ENCODE data around the gene PRSS21.

Gene PRSS21

DNA sequence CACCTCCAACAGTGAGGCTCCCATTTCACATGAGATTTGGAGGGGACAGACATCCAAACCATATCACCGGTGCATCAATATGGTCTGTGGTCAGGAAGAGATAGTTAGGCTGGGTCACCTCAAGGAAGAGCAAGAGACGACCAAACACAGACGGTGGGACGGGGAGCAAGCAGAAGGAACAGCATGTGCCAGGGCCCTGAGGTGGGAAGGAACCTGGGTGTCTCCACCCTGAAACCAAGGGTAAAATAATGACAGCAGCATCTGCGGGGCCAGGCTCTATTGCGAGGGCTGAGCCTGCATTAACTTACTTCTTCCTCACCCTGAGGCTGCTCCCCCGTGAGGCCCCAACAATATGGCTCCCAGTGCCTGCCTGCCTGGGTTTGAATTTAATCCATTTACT is 8.9 kb upstream of the PRSS21 start:
- no peak for DNase-seq

DNA sequence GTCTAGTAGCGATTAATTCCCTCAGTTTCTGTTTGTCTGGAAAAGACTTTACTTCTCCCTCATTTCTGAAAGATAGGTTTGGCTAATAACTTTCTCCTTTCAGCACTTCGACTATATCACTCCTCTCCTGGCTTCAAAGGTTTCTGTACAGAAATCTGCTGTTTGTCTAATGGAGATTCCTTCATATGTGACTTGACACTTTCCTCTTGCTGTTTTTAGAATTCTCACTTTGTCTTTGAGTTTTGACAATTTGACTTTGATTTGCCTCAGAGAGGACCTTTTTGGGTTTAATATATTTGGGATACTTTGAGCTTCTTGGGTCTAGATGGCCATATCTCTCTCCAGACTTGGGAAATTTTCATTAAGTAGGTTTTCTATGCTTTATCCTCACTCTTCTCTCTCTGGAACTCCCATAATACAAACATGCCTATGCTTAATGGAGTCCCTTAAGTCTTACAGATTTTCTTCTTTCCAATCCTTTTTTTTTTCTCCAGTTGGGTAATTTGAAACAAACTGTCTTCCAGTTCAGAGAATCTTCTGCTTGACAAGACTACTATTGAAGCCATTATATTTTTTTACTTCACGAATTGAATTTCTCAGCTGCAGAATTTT is 7.8 kb upstream of the PRSS21 start:
- no peak for DNase-seq

DNA sequence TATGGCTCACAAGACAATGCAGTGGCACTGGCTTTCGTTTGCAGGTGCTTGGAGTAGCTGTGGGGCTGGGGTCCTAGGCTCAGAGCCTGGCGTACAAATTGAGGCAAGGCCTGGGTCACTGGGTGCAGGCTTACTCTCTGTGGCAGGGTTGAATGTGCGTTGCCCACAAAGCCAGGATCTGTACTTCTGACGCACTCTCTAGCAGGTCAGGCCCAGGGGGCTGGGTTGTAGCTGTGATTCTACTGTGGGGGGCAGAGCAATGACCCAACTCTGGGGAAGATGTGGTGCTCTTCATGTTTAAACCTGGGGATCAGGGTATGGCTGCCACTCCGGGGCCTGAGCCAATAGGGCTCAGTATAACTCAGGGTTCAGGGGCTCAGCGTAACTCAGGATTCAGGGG is 6.4 kb upstream of the PRSS21 start:
- no peak for DNase-seq

DNA sequence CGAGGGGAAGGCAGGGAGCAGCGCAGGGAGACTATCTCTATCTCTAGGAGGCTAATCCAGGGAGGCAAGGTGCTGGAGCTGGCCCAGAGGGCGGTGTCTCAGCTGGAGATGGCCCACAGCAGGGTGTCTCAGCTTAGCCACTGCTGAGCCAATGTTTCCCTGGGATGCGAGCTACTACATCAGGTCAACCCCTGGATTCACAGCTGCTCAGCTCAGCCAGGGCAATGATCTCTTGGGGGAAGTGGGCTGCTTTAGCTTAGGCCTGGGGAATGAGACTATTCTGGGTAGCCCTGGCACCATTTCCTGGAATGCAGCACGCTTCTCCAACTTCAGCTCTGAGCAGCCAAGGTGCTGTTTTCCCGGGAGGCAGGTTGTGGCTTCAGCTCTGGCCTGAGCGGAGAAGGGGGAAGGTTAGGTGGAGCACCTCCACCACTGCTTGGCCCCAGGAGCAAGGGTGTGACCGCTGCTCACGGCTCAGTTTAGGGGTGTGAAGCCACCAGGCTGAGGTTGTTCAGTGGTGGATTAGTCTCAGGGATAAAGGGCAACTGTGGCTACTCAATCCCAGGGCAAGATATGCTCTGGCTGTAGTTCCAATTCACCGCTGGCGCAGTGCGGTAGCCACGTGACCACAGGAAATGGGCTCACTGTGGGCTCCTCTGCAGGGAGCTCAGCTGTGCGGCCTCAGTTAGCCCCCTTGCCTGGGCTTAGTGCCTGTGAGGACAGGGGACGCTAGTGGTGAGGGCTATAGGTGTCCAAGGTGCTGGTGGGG is 5.2 kb upstream of the PRSS21 start:
- no peak for DNase-seq

DNA sequence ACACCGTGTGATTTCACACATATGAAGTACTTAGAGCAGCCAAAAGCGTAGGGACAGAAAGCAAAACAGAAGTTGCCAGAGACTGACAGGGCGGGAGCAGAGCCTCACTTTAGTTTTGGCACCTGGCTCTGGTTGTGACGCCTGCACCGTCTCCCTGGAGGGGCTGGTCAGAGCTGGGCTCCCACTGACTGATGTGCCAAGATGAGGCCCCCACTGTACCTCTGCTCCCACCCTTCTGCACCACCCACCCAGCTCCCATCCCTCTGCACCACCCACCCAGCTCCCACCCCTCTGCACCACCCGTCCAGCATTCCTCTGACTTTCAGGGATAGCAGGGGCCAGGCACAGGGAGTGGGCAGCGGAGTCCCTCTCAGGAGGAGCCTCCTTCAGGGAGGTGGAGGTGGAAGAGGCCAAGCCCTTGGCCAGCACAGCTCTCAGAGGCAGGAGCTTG is 3.2 kb upstream of the PRSS21 start:
- no peak for DNase-seq

DNA sequence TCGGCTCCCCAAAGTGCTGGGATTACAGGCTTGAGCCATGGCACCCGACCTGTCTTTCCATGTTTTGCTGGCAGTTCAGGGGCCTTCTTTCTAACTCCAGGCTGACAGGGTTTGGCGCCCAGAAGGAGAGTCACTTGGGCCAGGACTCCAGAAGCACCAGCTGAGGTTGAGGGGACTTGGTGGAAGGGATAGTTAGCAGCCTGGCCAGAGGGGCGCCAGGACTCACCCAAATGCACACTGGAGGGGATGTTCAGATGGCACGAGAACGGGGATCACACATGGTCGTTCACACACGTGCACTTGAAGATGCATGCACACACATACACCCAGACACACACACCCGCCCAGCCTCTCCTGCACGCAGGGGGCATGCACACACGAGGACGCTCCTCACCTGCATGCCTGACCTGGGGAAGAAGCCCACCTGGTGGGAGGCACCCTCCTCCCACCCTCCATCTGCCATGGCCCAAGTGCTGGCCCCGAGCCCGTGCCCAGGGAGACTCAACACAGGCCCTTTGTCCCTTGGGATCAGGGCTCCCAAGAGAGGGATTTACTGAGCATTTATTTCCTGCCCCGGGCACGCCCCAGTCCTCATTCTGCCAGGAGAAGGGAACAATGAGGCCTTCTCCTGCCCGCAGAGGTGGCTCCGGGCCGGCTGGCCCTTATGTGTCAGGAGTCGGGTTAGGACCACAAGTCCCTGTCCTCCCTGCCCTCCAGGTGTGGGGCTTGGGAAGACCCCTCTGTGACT is 2.3 kb upstream of the PRSS21 start:
- no peak for DNase-seq

DNA sequence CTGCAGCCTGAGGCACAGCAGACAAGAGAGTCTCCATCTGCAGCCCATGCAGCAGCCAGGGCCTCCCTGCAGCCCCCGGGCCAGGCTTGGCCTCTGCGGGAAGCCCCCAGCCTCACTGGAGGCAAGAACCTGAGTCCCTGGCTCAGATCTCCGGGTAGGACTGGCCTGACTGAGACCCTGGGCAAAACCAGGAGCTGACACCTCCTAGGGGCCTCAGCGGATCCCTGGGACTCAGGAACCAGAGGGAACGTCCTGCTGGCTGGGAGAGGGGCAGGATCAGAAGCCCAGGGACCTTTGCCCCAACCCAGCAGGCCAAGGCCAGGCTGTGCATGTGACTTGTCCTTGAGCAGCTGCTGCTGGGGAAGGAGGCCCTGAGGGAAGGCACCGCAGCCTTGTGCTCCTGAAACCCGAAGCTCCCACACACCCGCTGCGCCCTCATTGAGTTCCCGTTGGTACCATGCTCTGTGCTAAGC is 1.7 kb upstream of the PRSS21 start:
- no peak for DNase-seq

DNA sequence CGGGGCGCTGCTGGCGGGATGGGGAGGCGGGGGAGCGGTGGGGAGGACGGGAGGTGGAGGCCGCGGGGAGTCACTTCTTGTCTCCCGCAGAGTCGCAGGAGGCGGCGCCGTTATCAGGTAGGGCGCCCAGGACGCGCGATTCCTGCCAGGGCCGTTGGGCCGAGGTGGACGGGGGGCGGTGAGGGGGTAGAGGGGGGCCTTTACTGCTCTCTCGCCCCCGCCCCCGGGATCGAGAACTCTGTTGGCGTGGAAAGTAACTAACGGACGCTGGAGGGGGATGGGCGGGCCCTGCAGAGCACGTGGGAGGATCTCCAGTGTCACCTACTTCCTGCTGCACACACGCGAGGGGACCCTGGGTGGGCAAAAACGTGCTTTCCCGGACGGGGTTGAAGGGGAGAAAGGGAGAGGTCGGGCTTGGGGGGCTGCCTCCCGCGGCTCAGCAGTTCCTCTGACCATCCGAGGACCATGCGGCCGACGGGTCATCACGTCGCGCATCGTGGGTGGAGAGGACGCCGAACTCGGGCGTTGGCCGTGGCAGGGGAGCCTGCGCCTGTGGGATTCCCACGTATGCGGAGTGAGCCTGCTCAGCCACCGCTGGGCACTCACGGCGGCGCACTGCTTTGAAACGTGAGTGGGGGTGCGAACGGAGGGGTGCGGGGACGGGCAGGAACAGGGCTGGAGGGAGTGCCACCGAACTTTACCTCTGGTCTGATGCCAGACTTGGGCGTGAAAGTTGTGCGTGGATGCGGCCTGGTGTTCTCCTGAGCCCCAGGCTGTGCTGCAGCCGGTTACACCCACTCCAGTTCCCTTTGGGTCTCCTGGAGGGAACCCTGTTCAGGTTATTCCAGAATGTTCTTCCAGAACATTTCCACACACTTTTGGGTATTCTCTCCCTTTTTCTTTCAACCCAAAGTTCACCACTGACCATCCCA is 569 bp downstream of the PRSS21 start:
- no peak for DNase-seq

DNA sequence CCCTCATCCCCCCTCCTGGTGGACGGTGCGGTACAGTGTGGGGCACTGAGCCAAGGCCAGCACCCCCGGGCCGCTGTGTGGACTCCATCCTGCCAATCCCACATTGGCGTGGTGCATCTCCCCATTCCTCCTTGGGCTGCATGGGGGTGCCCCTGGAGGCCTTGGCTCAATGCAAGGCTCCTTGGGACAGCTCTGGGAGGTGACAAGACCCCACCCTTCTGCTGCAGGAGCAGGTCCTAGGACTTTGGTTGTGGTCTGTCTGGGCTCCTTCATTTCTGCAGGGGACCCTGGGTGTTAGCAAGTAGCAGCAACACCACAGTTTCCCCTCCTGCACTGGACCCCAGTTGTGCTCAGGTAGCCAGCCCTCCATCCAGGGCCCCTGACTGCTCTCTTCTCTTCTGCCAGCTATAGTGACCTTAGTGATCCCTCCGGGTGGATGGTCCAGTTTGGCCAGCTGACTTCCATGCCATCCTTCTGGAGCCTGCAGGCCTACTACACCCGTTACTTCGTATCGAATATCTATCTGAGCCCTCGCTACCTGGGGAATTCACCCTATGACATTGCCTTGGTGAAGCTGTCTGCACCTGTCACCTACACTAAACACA is 1.3 kb downstream of the PRSS21 start:
- no peak for DNase-seq

DNA sequence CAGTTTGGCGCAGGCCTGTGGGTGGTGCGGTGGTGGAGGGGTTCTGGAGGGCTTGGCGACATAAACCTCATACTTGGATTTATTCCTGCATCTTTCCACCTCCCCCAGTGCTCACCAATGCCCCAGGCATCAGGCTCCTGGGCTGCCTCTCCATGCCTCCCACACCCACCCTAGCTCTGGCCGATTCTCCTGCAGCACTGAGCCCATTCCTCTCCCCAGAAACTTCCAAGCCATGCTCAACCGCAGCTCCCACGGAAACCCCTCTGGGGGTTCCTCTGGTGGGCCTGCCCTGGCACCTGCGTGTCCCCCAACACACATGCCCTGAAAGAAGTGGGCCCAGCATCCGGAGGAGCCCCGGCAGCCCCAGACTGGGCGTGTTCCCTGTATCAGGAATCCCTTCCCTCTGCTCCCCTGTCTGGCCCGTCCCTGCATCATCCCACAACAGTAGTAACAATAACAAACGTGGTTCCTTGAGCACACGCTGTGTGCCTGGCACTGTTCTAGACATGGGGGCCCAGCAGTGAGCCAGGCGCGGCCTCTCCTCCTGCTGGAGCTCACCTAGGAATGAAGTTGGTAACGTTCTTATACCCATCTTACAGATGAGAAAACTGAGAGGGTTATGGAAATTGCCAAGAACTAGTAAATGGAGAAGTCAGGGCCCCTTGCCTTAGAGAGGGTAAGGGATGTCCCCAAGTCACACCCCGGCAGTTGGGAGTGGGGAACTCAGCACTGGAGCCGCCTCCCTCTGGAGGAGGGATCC is 2.3 kb downstream of the PRSS21 start:
- no peak for DNase-seq

DNA sequence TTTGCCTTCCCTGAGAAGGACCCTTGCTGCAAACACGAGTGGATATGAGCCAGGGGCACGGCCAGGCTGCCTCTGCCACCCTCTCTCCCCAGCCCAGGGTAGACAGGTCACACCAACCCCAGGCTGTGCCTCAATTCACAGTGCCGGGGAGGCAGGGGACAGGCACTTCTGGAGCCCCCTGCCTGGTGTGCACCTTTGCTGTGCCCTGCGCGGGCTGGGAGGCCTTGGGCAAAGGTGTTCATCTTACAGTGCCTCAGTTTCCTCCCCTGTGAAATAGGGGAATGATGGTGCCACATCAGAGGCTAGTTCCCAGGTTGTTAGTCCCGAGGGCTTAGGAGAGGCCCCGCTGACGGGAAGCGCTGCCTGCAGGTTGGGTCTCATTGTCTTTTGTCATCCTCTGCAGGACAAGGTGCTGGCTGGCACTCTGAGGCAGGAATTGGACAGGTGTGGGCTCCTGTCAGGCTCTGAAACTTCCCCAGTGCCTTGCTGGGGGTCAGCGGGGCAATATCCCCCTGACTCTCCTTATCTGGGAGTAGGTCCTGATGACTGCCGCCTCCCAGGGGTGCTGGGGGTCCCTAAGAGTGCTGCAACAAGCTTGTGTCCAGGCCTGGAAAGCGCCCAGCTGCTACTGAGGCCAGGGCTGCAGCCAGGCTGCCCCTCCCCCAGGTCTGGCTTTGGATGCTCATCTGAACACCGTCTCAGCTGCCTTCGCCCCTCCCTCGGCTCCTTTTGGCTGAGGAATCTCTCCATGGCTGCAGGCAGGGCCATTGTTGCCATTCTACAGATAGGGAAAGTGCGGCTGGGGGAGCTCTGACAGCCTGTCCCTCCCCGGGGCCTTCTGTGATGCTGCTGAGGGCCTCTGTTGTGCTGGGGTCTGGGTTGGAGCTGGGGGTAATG is 3.1 kb downstream of the PRSS21 start:
- DNase-seq = no peak

DNA sequence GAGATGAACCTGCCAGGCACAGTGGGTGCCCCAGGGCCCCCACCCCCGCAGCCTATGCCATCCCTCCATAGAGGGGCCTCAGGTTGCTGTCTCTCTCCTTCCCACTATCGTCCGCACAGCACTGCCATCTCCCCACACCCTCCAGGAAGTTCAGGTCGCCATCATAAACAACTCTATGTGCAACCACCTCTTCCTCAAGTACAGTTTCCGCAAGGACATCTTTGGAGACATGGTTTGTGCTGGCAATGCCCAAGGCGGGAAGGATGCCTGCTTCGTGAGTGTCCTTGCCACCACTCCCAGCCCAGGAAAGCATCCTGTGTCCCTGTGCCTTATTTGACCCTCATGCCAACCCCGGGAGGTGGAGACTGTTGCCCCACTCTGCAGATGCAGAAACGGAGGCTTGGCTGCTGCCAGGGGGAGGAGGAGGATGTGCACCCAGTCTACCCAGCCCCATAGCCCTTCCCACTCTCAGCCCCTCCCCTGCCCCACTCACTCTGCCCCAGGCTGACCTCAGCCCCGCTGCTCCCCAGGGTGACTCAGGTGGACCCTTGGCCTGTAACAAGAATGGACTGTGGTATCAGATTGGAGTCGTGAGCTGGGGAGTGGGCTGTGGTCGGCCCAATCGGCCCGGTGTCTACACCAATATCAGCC is 3.9 kb downstream of the PRSS21 start:
- DNase-seq = no peak

DNA sequence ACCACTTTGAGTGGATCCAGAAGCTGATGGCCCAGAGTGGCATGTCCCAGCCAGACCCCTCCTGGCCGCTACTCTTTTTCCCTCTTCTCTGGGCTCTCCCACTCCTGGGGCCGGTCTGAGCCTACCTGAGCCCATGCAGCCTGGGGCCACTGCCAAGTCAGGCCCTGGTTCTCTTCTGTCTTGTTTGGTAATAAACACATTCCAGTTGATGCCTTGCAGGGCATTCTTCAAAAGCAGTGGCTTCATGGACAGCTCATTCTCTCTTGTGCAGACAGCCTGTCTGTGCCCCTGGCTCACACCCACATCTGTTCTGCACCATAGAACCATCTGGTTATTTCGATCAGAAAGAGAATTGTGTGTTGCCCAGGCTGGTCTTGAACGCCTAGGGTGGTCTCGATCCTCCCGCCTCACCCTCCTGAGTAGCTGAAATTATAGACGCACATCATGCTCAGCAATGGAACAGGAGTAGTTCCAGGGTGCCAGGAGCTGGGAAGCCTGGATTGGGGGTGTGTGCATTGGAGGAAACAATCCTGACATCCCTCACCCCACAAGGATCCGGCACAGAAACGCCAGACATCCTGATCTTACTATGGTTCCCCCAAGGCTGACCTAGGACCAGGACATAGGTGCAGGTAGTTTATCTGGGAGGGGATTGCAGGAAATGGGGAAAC is 4.6 kb downstream of the PRSS21 start:
- DNase-seq = no peak

DNA sequence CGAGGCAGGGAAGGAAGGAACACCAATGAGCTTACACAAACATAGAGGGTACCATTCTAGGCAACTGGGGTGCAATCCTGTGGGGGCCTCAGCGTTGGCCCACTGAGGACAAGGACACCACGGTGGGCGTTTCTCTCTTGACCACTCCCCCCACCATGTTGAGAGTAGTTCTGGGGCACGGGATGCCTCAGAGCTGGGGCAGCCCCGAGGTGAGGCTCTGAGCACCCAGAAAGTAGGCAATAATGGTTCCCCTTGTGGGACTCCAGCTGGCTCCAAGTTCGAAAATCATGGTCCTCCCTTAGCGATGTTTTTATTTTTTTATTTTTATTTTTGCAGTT is 5.1 kb downstream of the PRSS21 start:
- DNase-seq = no peak

DNA sequence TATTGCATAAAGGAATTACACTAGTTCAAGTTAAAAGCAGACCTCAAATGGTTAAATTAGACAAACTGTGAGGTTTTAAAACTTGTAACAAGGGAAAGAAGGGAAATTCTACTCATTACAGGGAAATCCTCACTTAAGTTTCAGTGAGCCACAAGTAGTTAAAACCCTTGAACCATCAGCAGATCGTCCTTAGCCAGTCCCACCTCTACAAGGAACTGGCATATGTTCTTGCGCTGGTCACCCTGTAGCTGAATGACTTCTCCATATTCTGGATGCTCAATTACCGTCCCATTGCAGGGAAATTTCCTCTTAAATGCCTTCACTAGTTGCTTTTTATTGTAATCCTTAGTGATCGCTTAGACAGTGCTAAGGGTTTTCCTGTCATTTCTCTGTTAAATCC is 5.5 kb downstream of the PRSS21 start:
- DNase-seq = no peak

DNA sequence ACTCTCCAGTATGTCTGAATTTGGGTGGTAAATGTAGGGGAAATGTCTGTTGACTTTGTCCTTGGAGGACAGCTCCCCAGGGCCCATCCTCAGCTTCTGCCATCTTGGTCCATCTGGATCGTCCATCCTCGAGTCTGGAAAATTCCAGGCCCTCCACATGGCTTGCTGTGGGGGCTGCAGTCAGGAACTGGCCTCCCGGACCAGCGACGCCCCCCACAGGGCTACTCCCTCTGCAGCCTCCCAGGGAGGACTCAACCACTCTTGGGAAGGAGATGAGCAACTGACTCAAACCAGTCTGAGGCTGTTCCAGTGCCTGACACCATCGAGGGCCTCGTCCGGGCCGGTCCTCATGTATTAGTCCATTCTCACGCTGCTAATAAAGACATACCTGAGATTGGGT is 7.6 kb downstream of the PRSS21 start:
- DNase-seq = no peak

DNA sequence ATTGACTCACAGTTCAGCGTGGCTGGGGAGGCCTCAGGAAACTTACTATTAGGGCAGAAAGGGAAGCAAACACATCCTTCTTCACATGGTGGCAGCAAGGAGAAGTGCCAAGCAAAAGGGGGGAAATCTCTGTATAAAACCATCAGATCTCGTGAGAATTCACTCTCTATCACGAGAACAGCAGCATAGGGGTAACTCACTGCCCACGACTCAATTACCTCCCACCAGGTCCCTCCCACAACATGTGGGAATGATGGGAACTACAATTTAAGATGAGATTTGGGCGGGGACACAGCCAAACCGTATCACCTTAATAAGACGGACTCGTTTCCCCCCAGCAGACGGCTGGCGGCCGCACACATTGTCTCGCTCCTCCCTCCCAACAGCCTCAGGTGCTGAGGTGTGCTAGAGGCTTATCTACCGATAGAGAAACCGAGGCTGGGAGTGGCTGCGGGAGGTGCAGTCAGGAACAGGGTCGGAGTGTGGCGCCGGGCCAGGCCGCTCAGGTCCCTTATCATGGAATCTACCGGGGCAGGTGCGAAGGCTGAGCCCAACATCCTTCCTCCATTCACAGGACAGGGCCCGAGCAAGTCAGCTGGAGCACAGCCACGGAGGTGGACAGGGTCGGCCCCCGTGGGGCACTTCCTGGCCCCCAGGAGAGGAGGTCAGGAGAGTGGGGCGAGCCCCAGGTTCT is 8.2 kb downstream of the PRSS21 start:
- DNase-seq = no peak

DNA sequence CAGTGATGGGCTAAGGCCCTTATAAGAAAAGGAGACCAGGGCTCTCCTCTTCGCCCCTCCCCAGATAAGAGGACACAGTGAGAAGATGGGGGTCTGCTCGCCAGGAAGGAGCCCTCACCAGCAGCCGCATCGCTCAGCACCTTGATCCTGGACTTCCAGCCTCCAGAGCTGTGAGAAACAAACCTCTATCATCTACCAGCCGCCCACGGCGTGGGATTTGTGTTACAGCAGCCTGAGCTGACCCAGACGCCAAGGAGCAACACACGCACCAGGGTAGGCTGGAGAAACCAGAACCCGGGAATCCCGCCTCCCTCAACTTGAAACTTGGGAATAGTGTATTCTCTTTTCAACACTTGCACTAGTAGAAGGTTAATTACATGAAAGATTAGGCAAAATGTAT is 8.9 kb downstream of the PRSS21 start:
- no peak for DNase-seq
